Progenitor cell of endocrine pancreas (in vitro differentiated cells): ENCODE results near the gene LRRFIP1. TPM values are rescaled to one million over a fixed set of nuclear protein-coding genes. Genes with fewer than 3 reads are reported as not detected.
"Not testable (repeated sequence)": the region's sequence is repeated elsewhere in the genome, so short reads cannot be mapped to it uniquely, and the experiment has no call there.

Experiments
- DNase-seq: peaks from one replicate; pipeline ENCODE4 v3.0.0; 2021; ENCODE audit warnings: low spot score; ENCODE audit not compliant: unreplicated experiment
- H3K27ac Mint-ChIP-seq: 2 replicates; pipeline ENCODE4 v1.8.0; 2021; ENCODE audit warnings: mild to moderate bottlenecking, moderate library complexity, mixed read lengths
- H3K27me3 Mint-ChIP-seq: 2 replicates; pipeline ENCODE4 v1.8.0; 2021; ENCODE audit warnings: mixed read lengths
- H3K36me3 Mint-ChIP-seq: 2 replicates; pipeline ENCODE4 v1.8.0; 2022; ENCODE audit warnings: mixed read lengths; ENCODE audit not compliant: insufficient read depth
- H3K4me1 Mint-ChIP-seq: 2 replicates; pipeline ENCODE4 v1.8.0; 2021; ENCODE audit warnings: low read depth, mixed read lengths
- H3K4me3 Mint-ChIP-seq: 2 replicates; pipeline ENCODE4 v1.8.0; 2021; ENCODE audit warnings: low read depth, mild to moderate bottlenecking, moderate library complexity, mixed read lengths
- H3K9me3 Mint-ChIP-seq: 2 replicates; pipeline ENCODE4 v1.8.0; 2021; ENCODE audit warnings: low read depth, mixed read lengths
- CTCF ChIP-seq: fragments of 200-600 bp; sonication (generic); IDR thresholded peaks from one replicate; pipeline ENCODE4 v1.5.0; 2021; ENCODE audit warnings: antibody characterized with exemption, mild to moderate bottlenecking; ENCODE audit not compliant: unreplicated experiment
- total RNA-seq: library from RNA; stranded (reverse); gene quantifications from 2 replicates; pipeline ENCODE4 v1.2.1, GENCODE V29; 2021

Gene LRRFIP1
- total RNA-seq, 1 donor from 2014 or later = 68.6 TPM

DNA sequence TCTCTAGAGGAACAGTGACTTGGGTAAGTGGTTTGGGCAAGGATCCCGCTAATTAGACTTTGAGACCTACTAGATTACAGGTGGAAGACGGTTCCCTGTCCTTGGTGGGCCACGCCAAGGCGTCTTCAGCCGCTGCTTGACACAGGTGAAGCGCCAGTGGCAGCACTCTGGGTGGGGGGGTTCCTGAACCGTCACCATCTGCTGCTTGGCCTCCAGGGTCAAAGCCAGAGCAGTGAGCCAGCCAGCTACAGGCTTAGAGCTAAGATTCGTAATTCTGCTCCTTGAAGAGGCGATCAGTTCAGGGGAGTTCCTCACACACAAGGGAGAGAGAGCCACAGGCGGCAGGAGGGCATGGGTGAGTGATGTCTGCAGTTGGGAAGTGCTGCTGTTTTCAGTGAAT lies 131.8 kb downstream of the LRRFIP1 start:
- Mint-ChIP-seq H3K4me3 (no peak overlapping the region), H3K27ac (no peak overlapping the region), H3K36me3 (peaks cover 40% of the 10 kb centered on the region), H3K4me1 (peaks cover 7% of the 10 kb centered on the region), H3K9me3 (no peaks in the 10 kb centered on the region), H3K27me3 (no peaks in the 10 kb centered on the region)
- DNase-seq = no peak
- TF ChIP-seq CTCF = no peak

- Mint-ChIP-seq H3K27me3 (no peaks in the 10 kb centered on the region), H3K9me3 (no peaks in the 10 kb centered on the region), H3K27ac (peak overlapping the region; percentile 76), H3K36me3 (peaks cover 38% of the 10 kb centered on the region), H3K4me3 (no peak overlapping the region), H3K4me1 (peaks cover 3% of the 10 kb centered on the region)
- TF ChIP-seq CTCF = no peak
- no peak for DNase-seq
Observed at GRCh38 chr2:237760506-237761502, 133.4 kb downstream of the LRRFIP1 start.

GRCh38 chr2:237762291-237763182 lies 135.2 kb downstream of the LRRFIP1 start:
- H3K36me3 Mint-ChIP-seq = peaks cover 30% of the 10 kb centered on the region
- not testable (repeated sequence) for H3K4me1 Mint-ChIP-seq, H3K27ac Mint-ChIP-seq, H3K4me3 Mint-ChIP-seq, H3K9me3 Mint-ChIP-seq, DNase-seq, H3K27me3 Mint-ChIP-seq

DNA sequence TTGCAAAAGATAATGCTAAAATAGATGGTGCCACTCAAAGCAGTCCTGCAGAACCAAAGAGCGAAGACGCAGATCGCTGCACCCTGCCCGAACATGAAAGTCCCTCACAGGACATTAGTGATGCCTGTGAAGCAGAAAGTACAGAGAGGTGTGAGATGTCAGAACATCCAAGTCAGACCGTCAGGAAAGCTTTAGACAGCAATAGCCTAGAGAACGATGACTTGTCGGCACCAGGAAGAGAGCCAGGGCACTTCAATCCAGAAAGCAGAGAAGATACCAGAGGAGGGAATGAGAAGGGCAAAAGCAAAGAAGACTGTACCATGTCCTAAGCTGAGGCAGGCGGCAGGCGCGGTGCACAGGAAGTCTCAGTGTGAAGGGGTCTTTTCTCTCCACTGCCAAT lies 136.4 kb downstream of the LRRFIP1 start:
- H3K9me3 Mint-ChIP-seq = no peaks in the 10 kb centered on the region
- no peak for TF ChIP-seq CTCF

DNA sequence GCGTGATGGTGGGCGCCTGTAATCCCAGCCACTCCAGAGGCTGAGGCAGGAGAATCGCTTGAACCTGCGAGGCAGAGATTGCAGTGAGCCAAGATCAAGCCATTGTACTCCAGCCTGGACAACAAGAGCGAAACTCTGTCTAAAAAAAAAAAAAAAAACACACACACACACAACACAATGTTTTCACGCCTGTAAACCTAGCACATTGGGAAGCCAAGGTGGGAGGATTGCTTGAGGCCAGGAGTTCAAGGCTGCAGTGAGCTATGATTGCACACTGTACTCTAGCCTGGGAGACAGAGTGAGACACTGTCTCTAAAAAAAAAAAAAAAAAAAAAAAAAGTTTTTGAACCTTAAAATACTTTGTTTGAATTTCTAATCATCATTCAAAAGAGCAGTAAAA lies 137.7 kb downstream of the LRRFIP1 start:
- not testable (repeated sequence) for H3K4me3 Mint-ChIP-seq, H3K27me3 Mint-ChIP-seq, H3K9me3 Mint-ChIP-seq, H3K4me1 Mint-ChIP-seq, DNase-seq, H3K27ac Mint-ChIP-seq
- peaks cover 30% of the 10 kb centered on the region for H3K36me3 Mint-ChIP-seq

More for the DNA sequence above, 136.4 kb downstream of the LRRFIP1 start:
- Mint-ChIP-seq H3K36me3 (peaks cover 32% of the 10 kb centered on the region), H3K27ac (no peak overlapping the region), H3K4me1 (peaks cover 3% of the 10 kb centered on the region), H3K27me3 (no peaks in the 10 kb centered on the region), H3K4me3 (no peak overlapping the region)
- DNase-seq = no peak

- H3K4me3 Mint-ChIP-seq = no peak overlapping the region
- H3K27ac Mint-ChIP-seq = no peak overlapping the region
- no peak for TF ChIP-seq CTCF
- no peaks in the 10 kb centered on the region for H3K27me3 Mint-ChIP-seq
- DNase-seq = no peak
- peaks cover 5% of the 10 kb centered on the region for H3K4me1 Mint-ChIP-seq
- H3K36me3 Mint-ChIP-seq = peaks cover 27% of the 10 kb centered on the region
- H3K9me3 Mint-ChIP-seq = no peaks in the 10 kb centered on the region
Observed at GRCh38 chr2:237765875-237766274, 138.5 kb downstream of the LRRFIP1 start.
